HFFc6 (cell line): ENCODE data around the gene DMRTC2. TPM values are rescaled to one million over a fixed set of nuclear protein-coding genes. Genes with fewer than 3 reads are reported as not detected.

Source experiments
- DNase-seq: peaks from one replicate; pipeline ENCODE4 v3.0.0-alpha.2; 2018
- H3K27ac Mint-ChIP-seq: 2 replicates; pipeline ENCODE4 v1.8.0; 2020; ENCODE audit warnings: mild to moderate bottlenecking, mixed read lengths
- H3K27me3 Mint-ChIP-seq: 2 replicates; pipeline ENCODE4 v1.8.0; 2021; ENCODE audit warnings: mild to moderate bottlenecking, moderate library complexity, mixed read lengths; ENCODE audit not compliant: insufficient read depth
- H3K36me3 Mint-ChIP-seq: 2 replicates; pipeline ENCODE4 v1.8.0; 2021; ENCODE audit warnings: low read depth, mixed read lengths
- H3K4me1 Mint-ChIP-seq: 2 replicates; pipeline ENCODE4 v1.8.0; 2020; ENCODE audit warnings: low read depth, mixed read lengths
- H3K4me3 Mint-ChIP-seq: 2 replicates; pipeline ENCODE4 v1.8.0; 2020; ENCODE audit warnings: mild to moderate bottlenecking, moderate library complexity, mixed read lengths
- H3K9me3 Mint-ChIP-seq: 2 replicates; pipeline ENCODE4 v1.8.0; 2020; ENCODE audit warnings: mild to moderate bottlenecking, mixed read lengths
- total RNA-seq, 6 experiments: library from RNA; stranded (reverse); fragmentation: NEBNext Ultra II Directional; extraction: Animal tissue kit (Norgen Biotek cat#: 25700); gene quantifications; 2 replicates in 1 of 6; 3 replicates in 5 of 6; pipeline ENCODE4 v1.2.3, GENCODE V29; 2021
- TF ChIP-seq, protein P1 (sequence below): fragments of 200-600 bp; sonication (generic); IDR thresholded peaks from 2 replicates; pipeline ENCODE4 v1.5.0; 2021; ENCODE audit warnings: antibody characterized with exemption, mild to moderate bottlenecking

DMRTC2 gene
- total RNA-seq, 6 experiments from 2014 or later = not detected

DNA sequence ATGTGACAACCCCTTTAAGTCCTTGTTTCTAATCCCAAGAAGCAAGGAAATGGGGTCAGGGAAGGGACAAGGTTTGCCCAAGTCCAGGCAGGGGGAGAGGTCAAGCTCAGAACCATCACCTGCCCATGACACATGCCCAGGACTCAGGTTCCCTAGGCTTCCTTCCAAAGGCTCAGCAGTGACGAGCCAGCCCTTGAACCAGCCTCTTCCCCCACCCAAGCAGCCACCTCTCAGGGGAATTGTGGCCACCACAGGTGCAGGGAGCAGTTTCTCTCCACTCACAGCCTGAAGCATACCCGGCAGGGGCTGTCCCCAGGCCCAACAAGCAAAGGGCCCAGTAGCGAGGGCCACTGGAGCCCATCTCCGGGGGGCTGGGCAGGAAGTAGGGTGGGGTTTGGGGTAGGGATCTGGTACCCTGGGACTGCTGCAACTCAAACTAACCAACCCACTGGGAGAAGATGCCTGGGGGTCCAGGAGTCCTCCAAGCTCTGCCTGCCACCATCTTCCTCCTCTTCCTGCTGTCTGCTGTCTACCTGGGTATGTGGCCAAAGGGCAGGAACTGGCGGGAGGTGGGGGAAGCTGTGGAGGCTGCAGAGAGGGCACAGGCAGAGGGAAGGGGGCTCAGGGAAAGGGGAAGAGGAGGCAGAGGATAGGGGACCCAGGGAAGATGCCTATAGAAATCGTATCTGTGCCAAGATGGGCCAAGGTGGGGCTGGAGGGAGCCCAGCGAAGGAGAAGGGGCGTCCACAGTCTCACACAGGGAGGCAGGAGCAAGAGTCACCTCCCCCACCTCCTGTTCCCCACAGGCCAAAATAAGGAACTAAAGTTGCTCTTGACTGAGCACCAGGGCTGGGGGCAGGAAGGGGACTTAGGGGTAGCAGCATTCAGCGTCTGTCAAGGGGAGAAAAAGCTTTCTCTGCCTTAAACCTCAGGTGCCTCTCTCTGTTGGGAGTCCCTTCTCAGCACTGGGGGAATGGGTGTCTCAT is 32.3 kb downstream of the DMRTC2 start, which contains the start of gene CD79A:
Gene CD79A (plus strand): TSS at position 433 of the 986 bp plus-strand sequence. CDS start 26 bp downstream, at position 459.
- TF ChIP-seq, protein P1, sequence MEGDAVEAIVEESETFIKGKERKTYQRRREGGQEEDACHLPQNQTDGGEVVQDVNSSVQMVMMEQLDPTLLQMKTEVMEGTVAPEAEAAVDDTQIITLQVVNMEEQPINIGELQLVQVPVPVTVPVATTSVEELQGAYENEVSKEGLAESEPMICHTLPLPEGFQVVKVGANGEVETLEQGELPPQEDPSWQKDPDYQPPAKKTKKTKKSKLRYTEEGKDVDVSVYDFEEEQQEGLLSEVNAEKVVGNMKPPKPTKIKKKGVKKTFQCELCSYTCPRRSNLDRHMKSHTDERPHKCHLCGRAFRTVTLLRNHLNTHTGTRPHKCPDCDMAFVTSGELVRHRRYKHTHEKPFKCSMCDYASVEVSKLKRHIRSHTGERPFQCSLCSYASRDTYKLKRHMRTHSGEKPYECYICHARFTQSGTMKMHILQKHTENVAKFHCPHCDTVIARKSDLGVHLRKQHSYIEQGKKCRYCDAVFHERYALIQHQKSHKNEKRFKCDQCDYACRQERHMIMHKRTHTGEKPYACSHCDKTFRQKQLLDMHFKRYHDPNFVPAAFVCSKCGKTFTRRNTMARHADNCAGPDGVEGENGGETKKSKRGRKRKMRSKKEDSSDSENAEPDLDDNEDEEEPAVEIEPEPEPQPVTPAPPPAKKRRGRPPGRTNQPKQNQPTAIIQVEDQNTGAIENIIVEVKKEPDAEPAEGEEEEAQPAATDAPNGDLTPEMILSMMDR = no peak

DNA sequence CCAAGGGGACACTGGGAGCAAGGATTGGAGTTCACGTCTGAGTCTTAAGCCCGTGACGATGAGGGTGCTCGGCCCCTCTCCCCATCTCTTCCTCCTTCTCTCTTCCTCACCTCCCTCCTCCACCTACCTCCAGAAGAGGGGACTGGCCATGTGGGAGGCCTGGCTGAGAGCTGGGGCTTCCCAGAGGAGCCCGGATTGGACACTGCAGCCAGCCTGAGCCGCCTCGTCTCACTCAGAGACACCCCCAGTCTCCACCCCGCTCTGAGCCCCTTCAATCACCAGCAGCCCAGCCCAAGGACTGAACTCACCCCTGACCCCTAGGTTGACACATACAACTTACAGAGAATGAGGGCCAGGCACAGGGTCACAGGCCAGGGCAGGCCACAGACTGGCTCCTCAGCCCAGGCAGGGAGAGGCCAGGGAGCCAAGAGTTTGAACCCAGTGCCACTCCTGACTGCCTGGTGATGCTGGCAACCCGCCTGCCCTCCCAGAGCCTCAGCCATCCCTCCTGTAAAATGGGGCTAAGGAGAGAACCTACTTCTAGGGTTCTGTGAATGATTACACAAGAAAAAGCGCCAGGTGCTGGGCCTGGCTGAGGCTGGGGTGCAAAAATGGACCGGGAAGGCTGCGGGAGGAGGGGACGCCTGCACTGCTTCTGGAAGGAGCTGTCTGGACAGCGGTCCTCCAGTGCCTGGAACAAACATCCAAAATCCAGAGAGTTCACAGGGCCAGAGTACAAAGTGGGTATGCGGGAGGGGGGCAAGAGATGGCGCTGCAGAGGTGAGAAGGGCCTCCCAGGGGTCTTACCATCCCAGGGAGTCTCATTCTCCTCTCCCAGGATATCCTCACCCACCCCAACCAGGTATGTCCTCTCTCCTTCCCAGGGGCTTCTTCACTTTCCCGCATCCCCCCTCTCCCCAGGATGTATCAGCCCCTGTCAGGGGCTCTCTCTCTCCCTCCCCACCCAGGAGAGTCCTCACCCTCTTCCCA is 33.4 kb downstream of the DMRTC2 start:
- no peak overlapping the region for H3K27ac Mint-ChIP-seq
- TF ChIP-seq, protein P1 = no peak
- no peak for DNase-seq
- H3K4me3 Mint-ChIP-seq = no peak overlapping the region
- no peaks in the 10 kb centered on the region; the same call in 1 of the 2 replicates for H3K36me3 Mint-ChIP-seq
- H3K9me3 Mint-ChIP-seq = no peaks in the 10 kb centered on the region
- peaks cover 9% of the 10 kb centered on the region for H3K4me1 Mint-ChIP-seq
- H3K27me3 Mint-ChIP-seq = peaks cover 9% of the 10 kb centered on the region

More for the DNA sequence above, 32.3 kb downstream of the DMRTC2 start, which contains the start of gene CD79A:
- H3K4me3 Mint-ChIP-seq = no peak within 1 kb of the TSS
- no peaks in the 10 kb centered on the region for H3K36me3 Mint-ChIP-seq
- peaks cover 11% of the 10 kb centered on the region for H3K27me3 Mint-ChIP-seq
- no peak for DNase-seq
- peaks cover 2% of the 10 kb centered on the region for H3K4me1 Mint-ChIP-seq
- H3K27ac Mint-ChIP-seq = no peak within 1 kb of the TSS
- H3K9me3 Mint-ChIP-seq = no peaks in the 10 kb centered on the region

DNA sequence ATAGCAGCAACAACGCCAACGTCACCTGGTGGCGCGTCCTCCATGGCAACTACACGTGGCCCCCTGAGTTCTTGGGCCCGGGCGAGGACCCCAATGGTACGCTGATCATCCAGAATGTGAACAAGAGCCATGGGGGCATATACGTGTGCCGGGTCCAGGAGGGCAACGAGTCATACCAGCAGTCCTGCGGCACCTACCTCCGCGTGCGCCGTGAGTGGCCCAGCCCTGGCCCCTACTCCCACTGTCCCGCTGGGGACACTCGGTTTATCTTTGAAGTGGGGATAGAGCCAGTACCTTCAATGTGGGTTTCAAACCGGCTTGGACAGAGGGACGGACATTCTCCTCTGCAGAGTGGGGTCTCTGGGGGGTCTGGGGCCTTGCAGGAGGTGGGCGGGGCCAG is 34.2 kb downstream of the DMRTC2 start:
- H3K4me1 Mint-ChIP-seq = peaks cover 15% of the 10 kb centered on the region
- no peak for DNase-seq
- no peaks in the 10 kb centered on the region for H3K9me3 Mint-ChIP-seq
- H3K27ac Mint-ChIP-seq = no peak overlapping the region
- no peak overlapping the region for H3K4me3 Mint-ChIP-seq
- H3K36me3 Mint-ChIP-seq = peaks cover 5% of the 10 kb centered on the region; the same call in 1 of the 2 replicates
- TF ChIP-seq, protein P1 = no peak
- H3K27me3 Mint-ChIP-seq = peaks cover 6% of the 10 kb centered on the region

DNA sequence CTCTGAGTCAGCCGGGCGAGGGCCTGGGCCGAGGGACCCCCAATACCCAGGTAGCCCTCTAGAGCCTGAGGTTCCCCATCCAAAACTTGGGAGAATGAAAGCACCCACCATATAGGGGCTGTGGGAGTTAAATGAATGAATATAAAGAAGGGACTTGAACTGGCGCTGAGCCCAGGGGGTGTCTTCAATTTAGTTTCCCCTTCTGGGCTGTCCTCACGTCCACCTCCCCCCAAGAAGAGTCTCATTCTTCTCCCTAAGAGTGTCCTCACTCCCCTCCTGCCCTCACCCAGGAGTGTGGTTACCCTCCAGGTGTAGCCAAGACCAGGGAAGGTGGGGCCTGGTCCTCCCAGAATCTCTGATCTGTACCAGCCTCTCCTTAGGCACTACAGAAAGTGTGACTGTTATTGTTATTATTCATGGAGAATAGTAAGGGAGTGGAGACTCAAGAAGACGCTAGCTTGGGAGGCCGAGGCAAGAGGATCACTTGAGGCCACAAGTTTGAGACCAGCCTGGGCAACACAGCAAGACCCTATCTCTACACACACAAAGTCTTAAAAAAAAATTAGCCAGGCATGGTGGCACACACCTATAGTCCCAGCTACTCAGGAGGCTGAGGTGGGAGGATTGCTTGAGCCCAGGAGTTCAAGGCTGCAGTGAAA is 35.0 kb downstream of the DMRTC2 start:
- Mint-ChIP-seq H3K9me3 (no peaks in the 10 kb centered on the region), H3K36me3 (peaks cover 5% of the 10 kb centered on the region; the same call in 1 of the 2 replicates), H3K4me1 (peaks cover 17% of the 10 kb centered on the region), H3K27ac (no peak overlapping the region), H3K4me3 (no peak overlapping the region), H3K27me3 (peaks cover 6% of the 10 kb centered on the region)
- DNase-seq = no peak
- TF ChIP-seq, protein P1 = no peak

DNA sequence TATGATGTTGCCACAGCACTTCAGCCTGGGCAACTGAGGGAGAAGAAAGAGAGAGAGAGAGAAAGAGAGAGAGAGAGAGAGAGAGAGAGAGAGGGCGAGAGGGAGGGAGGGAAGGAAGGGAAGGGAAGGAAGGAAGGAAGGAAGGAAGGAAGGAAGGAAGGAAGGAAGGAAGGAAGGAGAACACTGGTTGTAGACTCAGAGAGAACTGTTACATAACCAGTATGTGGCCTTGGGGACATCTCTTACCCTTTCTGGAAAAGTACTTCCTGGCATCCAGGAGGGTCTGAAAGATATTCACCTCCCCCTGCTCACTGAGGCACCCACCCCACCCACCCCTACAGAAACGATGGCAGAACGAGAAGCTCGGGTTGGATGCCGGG is 35.5 kb downstream of the DMRTC2 start:
- H3K4me3 Mint-ChIP-seq = no peak overlapping the region
- peaks cover 22% of the 10 kb centered on the region for H3K4me1 Mint-ChIP-seq
- no peaks in the 10 kb centered on the region for H3K9me3 Mint-ChIP-seq
- peaks cover 5% of the 10 kb centered on the region; the same call in 1 of the 2 replicates for H3K36me3 Mint-ChIP-seq
- DNase-seq = no peak
- TF ChIP-seq, protein P1 = no peak
- H3K27ac Mint-ChIP-seq = no peak overlapping the region
- H3K27me3 Mint-ChIP-seq = peaks cover 6% of the 10 kb centered on the region
